Right cardiac atrium (tissue), 5 donors: ENCODE data around the gene SOS2. TPM values are rescaled to one million over a fixed set of nuclear protein-coding genes. Genes with fewer than 3 reads are reported as not detected.
"Not testable (repeated sequence)": the region's sequence is repeated elsewhere in the genome, so short reads cannot be mapped to it uniquely, and the experiment has no call there.

Experiments used
- ATAC-seq, 2 donors: fragments of 200-7000 bp; cut with Tn5 transposase; one replicate each; pipeline versions ENCODE4 v1.8.0 to v1.9.1; 2020; ENCODE audit warnings: moderate library complexity in 2 of 2, mild to moderate bottlenecking in 1 of 2
- DNase-seq, 3 donors: peaks; one replicate each; pipeline ENCODE4 v3.0.0-alpha.2; 2020
- H3K27ac ChIP-seq: one replicate; pipeline ENCODE4 v1.5.1; 2013; ENCODE audit warnings: mild to moderate bottlenecking, low read length, control low read depth, moderate library complexity
- H3K27me3 ChIP-seq: one replicate; pipeline ENCODE4 v1.6.1; 2013; ENCODE audit not compliant: control insufficient read depth, insufficient read depth
- H3K4me1 ChIP-seq: one replicate; pipeline ENCODE4 v1.6.1; 2013; ENCODE audit warnings: low read length; ENCODE audit not compliant: control insufficient read depth, insufficient read depth
- H3K4me3 ChIP-seq: one replicate; pipeline ENCODE4 v1.5.1; 2013; ENCODE audit warnings: low read length, control low read depth
- H3K9me3 ChIP-seq: one replicate; pipeline ENCODE4 v1.6.1; 2013; ENCODE audit warnings: low read length; ENCODE audit not compliant: control insufficient read depth
- WGBS: extraction: QIAGEN DNeasy Blood & Tissue Kit; methylation state at CpG from one replicate; pipeline ENCODE4 v1.1.7; 2013; 5-methylcytosine and 5-hydroxymethylcytosine counted together
- intact Hi-C, 4 donors: fragments of 100-400 bp; cut with DNase I; formaldehyde crosslinking; loops; one replicate each; pipeline versions ENCODE4 v1.11.0 to v1.14.0; 2022 to 2023
- polyA plus RNA-seq: library from polyadenylated mRNA; stranded (reverse); fragments of 200-250 nt; gene quantifications from one replicate; pipeline ENCODE4 v1.2.3, GENCODE V29; 2013
- total RNA-seq, 4 donors: library from RNA; stranded (reverse); fragmentation: NEBNext Ultra II Directional; extraction: Animal tissue kit (Norgen Biotek cat#: 25700); gene quantifications; one replicate each; pipeline ENCODE4 v1.2.1, GENCODE V29; 2021
- donor health status: healthy with polysubstance abuse.
- donor health status: DM: no; HTN: yes; CAD: no.
- donor health status: DM: no; HTN: no; CAD: no.
- donor health status: DM: no; HTN: yes; CAD: no; lungs with severe emphysema.
- donor health status: DM: yes; HTN: yes; CAD: no.

Gene SOS2
- total and polyA plus RNA-seq, 5 donors = 13.0 to 33.7 (median 28.4) TPM

DNA sequence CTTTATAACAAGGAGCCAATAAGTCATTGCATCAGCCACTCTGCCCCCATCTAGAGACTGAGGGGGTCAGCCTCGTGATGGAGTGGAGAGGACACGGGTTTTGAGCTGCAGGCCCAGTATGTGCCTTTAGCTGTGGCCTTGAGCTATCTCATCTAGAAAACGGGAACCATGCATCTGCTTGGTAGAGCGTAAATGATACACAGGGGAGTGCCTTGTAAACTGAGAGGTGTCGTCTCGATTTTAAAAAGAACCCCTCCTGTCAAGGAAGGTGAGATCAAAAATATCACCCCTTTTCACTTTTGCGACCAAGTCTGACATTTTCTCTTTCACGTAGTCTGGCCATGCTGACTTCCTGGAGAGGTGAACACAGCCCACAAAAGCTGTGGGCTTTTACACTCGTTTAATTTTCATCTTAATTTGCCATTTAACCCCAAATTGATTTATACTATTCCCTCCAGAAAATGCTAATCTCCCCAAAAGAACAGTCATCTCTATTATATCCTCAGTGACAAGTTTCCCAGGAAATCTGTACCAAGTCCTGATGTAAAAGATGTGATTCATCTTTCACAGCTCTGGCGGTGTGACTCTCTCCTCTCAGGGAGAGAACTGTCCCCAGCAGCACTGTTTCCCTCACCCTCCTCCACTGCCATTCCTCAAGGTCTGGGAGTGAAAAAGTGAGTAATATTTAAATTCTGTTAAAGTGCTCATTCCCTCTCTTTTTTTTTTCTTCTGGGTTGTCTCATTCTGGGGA is 145.6 kb downstream of the SOS2 start:
- no peak for ATAC-seq
- no peaks in the 10 kb centered on the region for H3K9me3 ChIP-seq
- 85% methylated on average over 10 of the region's 10 CpGs for WGBS
- no peaks in the 10 kb centered on the region for H3K4me1 ChIP-seq
- H3K4me3 ChIP-seq = no peak overlapping the region
- no peak overlapping the region for H3K27ac ChIP-seq
- no peak for DNase-seq
- no peaks in the 10 kb centered on the region for H3K27me3 ChIP-seq
- intact Hi-C loops = no loop called here

DNA sequence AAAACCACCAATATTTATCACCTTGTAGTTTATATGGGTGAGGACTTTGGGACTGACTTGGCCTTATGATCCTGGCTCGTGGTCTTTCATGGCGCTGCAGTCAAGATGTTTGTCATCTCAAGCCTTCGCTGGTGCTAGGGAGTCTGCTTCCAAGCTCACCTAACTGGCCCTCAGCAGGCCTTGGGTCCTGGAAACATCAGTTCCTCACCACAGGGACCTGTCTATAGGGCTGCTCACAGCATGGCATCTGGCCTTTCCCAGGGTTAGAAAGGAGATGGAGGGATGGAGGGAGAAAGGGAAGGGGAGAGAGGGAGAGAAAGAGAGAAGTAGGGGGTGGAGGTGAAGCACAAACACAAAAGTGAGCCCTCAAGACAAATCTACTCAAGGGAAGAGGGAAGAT is 146.7 kb downstream of the SOS2 start:
- H3K27ac ChIP-seq = no peak overlapping the region
- ATAC-seq (no peak), DNase-seq (no peak)
- no peaks in the 10 kb centered on the region for H3K27me3 ChIP-seq
- no peak overlapping the region for H3K4me3 ChIP-seq
- H3K9me3 ChIP-seq = no peaks in the 10 kb centered on the region
- 96% methylated on average over 3 of the region's 3 CpGs for WGBS
- intact Hi-C loops = no loop called here
- H3K4me1 ChIP-seq = no peaks in the 10 kb centered on the region

DNA sequence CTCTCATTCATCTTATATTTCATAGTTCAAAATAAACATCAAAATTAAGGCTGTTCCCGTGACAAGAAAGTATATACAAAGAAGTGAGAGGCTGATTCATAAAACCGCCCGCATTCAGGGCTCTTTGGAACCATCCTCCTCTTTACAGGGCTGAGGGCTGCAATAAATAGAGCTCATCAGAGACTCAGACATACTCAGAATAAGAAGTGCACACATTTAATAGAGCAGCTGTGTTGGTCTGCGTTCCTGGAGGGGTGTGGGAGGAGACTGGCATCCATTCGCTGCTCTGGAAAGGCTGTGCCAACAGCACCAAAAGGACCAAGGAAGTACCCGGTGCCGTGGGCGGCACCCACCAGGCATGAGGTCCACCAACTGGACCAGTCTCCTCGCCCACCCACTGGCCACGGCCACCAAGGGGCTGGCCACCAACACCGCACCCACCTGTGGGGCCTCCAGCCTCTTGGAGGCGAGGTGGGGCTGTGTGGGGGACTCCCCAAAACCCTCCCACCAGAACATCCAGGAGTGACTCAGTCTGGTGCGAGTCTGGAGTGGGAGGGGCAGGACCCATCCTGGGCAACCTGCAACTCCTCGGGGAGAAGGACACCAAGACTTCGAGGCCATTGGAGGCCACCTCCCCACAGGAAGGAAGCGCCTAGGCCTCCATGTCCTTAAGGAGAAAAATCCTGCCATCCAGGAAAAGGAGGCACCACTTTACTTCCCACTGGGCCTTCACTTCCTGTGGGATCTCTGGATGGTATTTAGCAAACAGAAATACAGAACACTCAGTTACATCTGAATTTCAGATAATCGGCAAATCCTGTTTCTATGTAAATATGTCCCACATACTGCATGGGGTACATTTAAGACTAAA is 147.7 kb downstream of the SOS2 start:
- ATAC-seq = no peak
- WGBS = 88% methylated on average over 17 of the region's 17 CpGs

DNA sequence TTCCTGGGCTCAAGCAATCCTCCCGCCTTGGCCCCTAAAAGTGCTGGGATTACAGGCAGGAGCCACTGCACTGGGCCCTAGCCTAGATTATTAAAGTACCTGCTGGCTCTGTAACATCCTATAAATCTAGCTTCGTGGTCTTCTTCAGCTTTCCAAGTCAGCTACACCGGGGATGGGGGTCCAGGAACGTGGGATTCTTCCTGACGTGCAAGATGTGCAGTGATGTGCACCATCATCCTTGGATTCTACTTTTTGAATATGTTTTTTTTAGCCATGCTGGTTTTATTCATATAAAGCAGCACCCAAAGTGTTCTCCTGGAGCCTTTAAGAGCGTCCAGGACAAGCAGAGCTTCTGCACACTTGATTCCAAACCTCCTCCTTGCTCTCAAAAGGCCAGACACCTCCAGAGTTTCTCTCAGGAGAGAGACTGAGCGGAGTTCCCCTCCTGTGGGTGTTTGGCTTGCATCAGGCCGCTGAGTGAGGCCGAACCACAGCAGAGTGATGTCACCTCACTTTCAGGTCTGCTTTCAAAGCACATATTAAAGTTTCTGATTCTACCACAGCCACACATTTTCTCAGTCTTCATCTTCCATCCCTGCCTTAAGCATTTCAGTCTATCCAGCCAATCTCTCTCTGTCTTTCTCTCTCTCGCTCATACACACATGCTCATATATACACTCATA is 148.5 kb downstream of the SOS2 start:
- ATAC-seq (no peak), DNase-seq (no peak)
- H3K27me3 ChIP-seq = no peaks in the 10 kb centered on the region
- no peak overlapping the region for H3K27ac ChIP-seq
- H3K4me3 ChIP-seq = no peak overlapping the region
- WGBS = 88% methylated on average over 10 of the region's 10 CpGs
- no peaks in the 10 kb centered on the region for H3K9me3 ChIP-seq
- intact Hi-C loops = no loop called here
- H3K4me1 ChIP-seq = no peaks in the 10 kb centered on the region

More for the DNA sequence above, 147.7 kb downstream of the SOS2 start:
- Histone ChIP-seq H3K4me3 (no peak overlapping the region), H3K9me3 (no peaks in the 10 kb centered on the region), H3K27me3 (no peaks in the 10 kb centered on the region), H3K4me1 (no peaks in the 10 kb centered on the region), H3K27ac (no peak overlapping the region)
- no peak for DNase-seq
- intact Hi-C loops = no loop called here

DNA sequence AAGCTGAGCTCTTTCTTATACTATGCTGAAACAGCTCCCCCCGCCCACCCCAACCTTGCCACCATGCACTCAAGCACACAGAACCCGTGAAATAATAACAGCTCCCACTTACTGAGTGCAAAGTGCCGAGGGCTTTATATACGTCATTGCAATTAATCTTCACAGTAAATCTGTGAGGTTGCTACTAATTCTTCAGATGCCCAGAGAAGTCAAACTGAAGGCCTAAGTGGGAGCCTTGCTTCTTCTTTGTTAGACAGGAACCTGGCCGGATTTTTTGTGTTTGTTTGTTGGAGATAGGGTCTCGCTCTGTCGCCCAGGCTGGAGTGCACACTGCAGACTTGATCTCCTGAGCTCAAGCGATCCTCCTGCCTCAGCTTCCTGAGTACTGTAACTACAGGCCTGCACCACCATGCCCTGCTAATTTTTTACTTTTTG is 149.1 kb downstream of the SOS2 start:
- ATAC-seq = no peak
- no peak overlapping the region for H3K4me3 ChIP-seq
- 82% methylated on average over 8 of the region's 8 CpGs for WGBS

DNA sequence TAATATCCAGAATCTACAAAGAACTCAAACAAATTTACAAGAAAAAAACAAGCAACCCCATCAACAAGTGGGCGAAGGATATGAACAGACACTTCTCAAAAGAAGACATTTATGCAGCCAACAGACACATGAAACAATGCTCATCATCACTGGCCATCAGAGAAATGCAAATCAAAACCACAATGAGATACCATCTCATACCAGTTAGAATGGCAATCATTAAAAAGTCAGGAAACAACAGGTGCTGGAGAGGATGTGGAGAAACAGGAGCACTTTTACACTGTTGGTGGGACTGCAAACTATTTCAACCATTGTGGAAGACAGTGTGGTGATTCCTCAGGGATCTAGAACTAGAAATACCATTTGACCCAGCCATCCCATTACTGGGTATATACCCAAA is 152.3 kb downstream of the SOS2 start:
- intact Hi-C loops, H3K4me3 ChIP-seq, H3K4me1 ChIP-seq, DNase-seq, H3K9me3 ChIP-seq, H3K27ac ChIP-seq, ATAC-seq, H3K27me3 ChIP-seq: not testable (repeated sequence)
- 100% methylated on average over 1 of the region's 1 CpG for whole genome bisulfite sequencing

More for the DNA sequence above, 149.1 kb downstream of the SOS2 start:
- Histone ChIP-seq H3K27ac (no peak overlapping the region), H3K27me3 (no peaks in the 10 kb centered on the region), H3K9me3 (no peaks in the 10 kb centered on the region), H3K4me1 (no peaks in the 10 kb centered on the region)
- DNase-seq = no peak
- intact Hi-C loops = no loop called here

DNA sequence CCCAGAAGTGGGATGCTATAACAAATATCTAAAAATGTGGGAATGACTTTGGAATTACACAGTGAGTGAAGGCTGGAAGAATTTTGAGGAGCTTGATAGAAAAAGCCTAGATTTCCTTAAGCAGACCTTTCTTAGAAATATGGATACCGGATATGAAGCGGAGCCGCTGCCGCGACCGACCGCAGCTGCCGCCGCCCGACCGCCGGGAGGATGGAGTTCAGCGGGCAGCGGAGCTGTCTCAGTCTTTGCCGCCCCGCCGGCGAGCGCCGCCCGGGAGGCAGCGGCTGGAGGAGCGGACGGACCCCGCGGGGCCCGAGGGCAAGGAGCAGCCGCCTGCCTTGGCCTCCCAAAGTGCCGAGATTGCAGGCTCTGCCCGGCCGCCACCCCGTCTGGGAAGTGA is 157.7 kb downstream of the SOS2 start:
- 98% methylated on average over 32 of the region's 32 CpGs for WGBS
- H3K27me3 ChIP-seq, intact Hi-C loops: not testable (repeated sequence)

DNA sequence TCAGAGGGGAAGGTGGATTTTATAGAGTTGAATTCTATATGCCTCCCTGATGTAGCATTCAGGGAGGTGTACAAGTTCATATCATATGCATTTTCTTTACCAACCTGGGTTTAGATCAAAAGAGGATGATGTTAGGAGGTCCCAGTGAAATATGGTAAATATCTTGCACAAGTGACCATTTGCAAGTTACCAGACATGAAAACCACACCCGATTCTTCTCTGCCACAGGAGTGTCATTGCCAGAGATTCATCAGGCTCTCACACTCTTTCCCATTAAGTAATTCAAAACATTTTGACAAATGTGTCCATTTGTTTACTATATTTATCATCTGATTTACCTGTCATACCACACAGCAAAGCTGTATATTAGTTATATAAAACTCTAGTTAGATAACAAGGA is 159.0 kb downstream of the SOS2 start:
- H3K9me3 ChIP-seq = no peaks in the 10 kb centered on the region
- intact Hi-C loops = no loop called here
- DNase-seq = no peak
- no peak overlapping the region for H3K27ac ChIP-seq
- H3K4me3 ChIP-seq = no peak overlapping the region
- no peaks in the 10 kb centered on the region for H3K27me3 ChIP-seq
- WGBS = 37% methylated on average over 1 of the region's 1 CpG
- no peaks in the 10 kb centered on the region for H3K4me1 ChIP-seq
- no peak for ATAC-seq

More for the DNA sequence above, 157.7 kb downstream of the SOS2 start:
- H3K4me3 ChIP-seq, H3K27ac ChIP-seq, H3K4me1 ChIP-seq, ATAC-seq, H3K9me3 ChIP-seq, DNase-seq: not testable (repeated sequence)

DNA sequence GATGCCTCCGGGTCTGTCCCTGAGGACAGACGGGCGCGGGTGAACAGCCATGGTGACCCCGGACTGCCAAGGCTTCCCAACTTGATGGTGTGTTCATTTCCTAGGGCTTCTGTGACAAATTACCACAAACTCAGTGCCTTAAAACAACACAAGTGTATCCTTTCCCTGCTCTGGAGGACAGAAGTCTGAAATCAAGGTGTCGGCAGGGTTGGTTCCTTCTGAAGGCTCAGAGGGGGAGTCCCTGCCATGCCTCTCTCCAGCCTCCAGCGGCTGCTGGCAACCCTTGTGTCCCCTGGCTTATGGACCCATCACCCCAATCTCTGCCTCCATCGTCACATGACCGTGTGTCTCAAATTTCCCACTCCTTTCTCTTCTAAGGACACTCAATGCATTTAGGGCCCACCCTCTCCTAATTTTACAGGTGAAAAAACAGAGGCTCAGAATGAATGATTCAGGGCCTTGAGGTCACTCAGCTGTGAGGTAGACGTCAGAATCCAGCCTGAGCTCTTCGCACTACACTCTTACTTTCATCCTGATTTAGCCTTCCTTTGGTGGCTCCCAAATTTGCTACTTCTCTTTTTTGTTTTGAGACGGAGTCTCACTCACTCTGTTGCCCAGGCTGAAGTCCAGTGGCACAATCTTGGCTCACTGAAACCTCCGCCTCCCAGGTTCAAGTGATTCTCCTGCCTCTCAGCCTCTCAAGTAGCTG is 160.4 kb downstream of the SOS2 start:
- 88% methylated on average over 13 of the region's 13 CpGs for WGBS
- intact Hi-C loops = no loop called here
- ATAC-seq = no peak

DNA sequence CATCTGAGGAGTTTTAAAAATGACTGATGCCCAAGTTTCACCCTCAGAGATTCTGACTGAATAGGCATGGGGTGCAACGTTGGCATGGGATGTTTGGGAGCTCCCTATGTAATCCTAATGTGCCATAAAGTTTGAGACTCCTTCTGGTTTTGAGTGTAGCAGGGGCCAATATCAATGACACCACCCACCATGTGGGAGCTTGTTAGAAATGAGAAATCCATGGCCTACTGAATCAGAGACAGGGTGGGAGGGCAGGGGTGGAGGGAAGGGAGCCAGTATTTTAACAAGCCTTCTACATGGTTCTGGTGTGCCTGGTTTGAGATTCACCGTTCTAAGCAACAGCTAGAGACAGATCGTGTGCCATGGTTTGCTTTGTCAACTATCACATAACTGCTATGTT is 161.1 kb downstream of the SOS2 start:
- Histone ChIP-seq H3K9me3 (no peaks in the 10 kb centered on the region), H3K4me1 (no peaks in the 10 kb centered on the region), H3K27me3 (no peaks in the 10 kb centered on the region), H3K27ac (no peak overlapping the region), H3K4me3 (no peak overlapping the region)
- DNase-seq = no peak
- intact Hi-C loops = no loop called here
- no peak for ATAC-seq
- whole genome bisulfite sequencing = 85% methylated on average over 3 of the region's 3 CpGs

More for the DNA sequence above, 160.4 kb downstream of the SOS2 start:
- H3K9me3 ChIP-seq = no peaks in the 10 kb centered on the region
- no peak overlapping the region for H3K4me3 ChIP-seq
- no peak for DNase-seq
- H3K4me1 ChIP-seq = no peaks in the 10 kb centered on the region
- H3K27ac ChIP-seq = no peak overlapping the region
- no peaks in the 10 kb centered on the region for H3K27me3 ChIP-seq
